ENCODE results near the gene ELAVL2.

Gene ELAVL2

GRCh38 chr9:23746317-23746716 lies 79.7 kb downstream of the ELAVL2 start:
- Histone ChIP-seq H3K36me3 (no peaks in the 10 kb centered on the region; the same call in 1 of the 2 replicates), H3K4me3 (ENCODE audit: low read depth, low read length) (no peak overlapping the region), H3K9me3 (ENCODE audit: severe bottlenecking) (no peaks in the 10 kb centered on the region), H3K27me3 (ENCODE audit: insufficient read depth, low read depth, severe bottlenecking) (no peaks in the 10 kb centered on the region), H3K27ac (no peak overlapping the region)
- no peak for TF ChIP-seq CTCF (IDR thresholded peaks at IDR 0.05; ENCODE audit: low read depth, low read length)
- no peak for DNase-seq

- Histone ChIP-seq H3K36me3 (no peaks in the 10 kb centered on the region; the same call in 1 of the 2 replicates), H3K4me3 (ENCODE audit: low read depth, low read length) (no peak overlapping the region), H3K9me3 (ENCODE audit: severe bottlenecking) (no peaks in the 10 kb centered on the region), H3K27ac (no peak overlapping the region), H3K27me3 (ENCODE audit: insufficient read depth, low read depth, severe bottlenecking) (no peaks in the 10 kb centered on the region)
- no peak for DNase-seq
- TF ChIP-seq CTCF (IDR thresholded peaks at IDR 0.05; ENCODE audit: low read depth, low read length): no peak
Observed at GRCh38 chr9:23743036-23743435, 83.0 kb downstream of the ELAVL2 start.

- Histone ChIP-seq H3K4me3 (ENCODE audit: low read depth, low read length) (no peak overlapping the region), H3K27me3 (ENCODE audit: insufficient read depth, low read depth, severe bottlenecking) (no peaks in the 10 kb centered on the region), H3K9me3 (ENCODE audit: severe bottlenecking) (no peaks in the 10 kb centered on the region), H3K27ac (no peak overlapping the region; the same call in 1 of the 2 replicates), H3K36me3 (no peaks in the 10 kb centered on the region; the same call in 1 of the 2 replicates)
- DNase-seq: peak; percentile 23
- TF ChIP-seq CTCF (IDR thresholded peaks at IDR 0.05; ENCODE audit: low read depth, low read length): no peak
Observed at GRCh38 chr9:23741351-23741750, 84.7 kb downstream of the ELAVL2 start.

- DNase-seq: no peak
- Histone ChIP-seq H3K27ac (no peak overlapping the region; the same call in 1 of the 2 replicates), H3K36me3 (no peaks in the 10 kb centered on the region), H3K27me3 (ENCODE audit: insufficient read depth, low read depth, severe bottlenecking) (no peaks in the 10 kb centered on the region), H3K9me3 (ENCODE audit: severe bottlenecking) (no peaks in the 10 kb centered on the region), H3K4me3 (ENCODE audit: low read depth, low read length) (no peak overlapping the region)
- TF ChIP-seq CTCF (IDR thresholded peaks at IDR 0.05; ENCODE audit: low read depth, low read length): no peak
Observed at GRCh38 chr9:23740531-23740930, 85.5 kb downstream of the ELAVL2 start.

- no peak for TF ChIP-seq CTCF (IDR thresholded peaks at IDR 0.05; ENCODE audit: low read depth, low read length)
- Histone ChIP-seq H3K36me3 (no peaks in the 10 kb centered on the region), H3K4me3 (ENCODE audit: low read depth, low read length) (no peak overlapping the region), H3K27ac (no peak overlapping the region), H3K9me3 (ENCODE audit: severe bottlenecking) (no peaks in the 10 kb centered on the region), H3K27me3 (ENCODE audit: insufficient read depth, low read depth, severe bottlenecking) (no peaks in the 10 kb centered on the region)
- DNase-seq: no peak
Observed at GRCh38 chr9:23739753-23740152, 86.3 kb downstream of the ELAVL2 start.

- Histone ChIP-seq H3K27me3 (ENCODE audit: insufficient read depth, low read depth, severe bottlenecking) (no peaks in the 10 kb centered on the region), H3K9me3 (ENCODE audit: severe bottlenecking) (no peaks in the 10 kb centered on the region), H3K27ac (no peak overlapping the region), H3K4me3 (ENCODE audit: low read depth, low read length) (no peak overlapping the region), H3K36me3 (no peaks in the 10 kb centered on the region)
- DNase-seq: no peak
- TF ChIP-seq CTCF (IDR thresholded peaks at IDR 0.05; ENCODE audit: low read depth, low read length): no peak
Observed at GRCh38 chr9:23736293-23736692, 89.7 kb downstream of the ELAVL2 start.

Measured in WERI-Rb-1 (cell line).